COLO668 (cell line): ENCODE measurements around the gene CTTNBP2NL.

ENCODE experiments used
- DNase-seq: peaks from one replicate; lab custom pipeline; 2025; ENCODE audit not compliant: unreplicated experiment; lab: John Stamatoyannopoulos, UW

The CTTNBP2NL gene

GRCh38 chr1:112395821-112396652 is at the start of gene CTTNBP2NL:
CTTNBP2NL (plus strand) TSS chr1:112396214; CDS start chr1:112416166, 19,952 bp downstream.
- peak; percentile 98 for DNase-seq

- no peak for DNase-seq
These were observed 49.1 kb upstream of the CTTNBP2NL start for GRCh38 chr1:112346801-112347350.

- no peak for DNase-seq
These were observed 39.2 kb upstream of the CTTNBP2NL start for GRCh38 chr1:112356765-112357164.

- DNase-seq: no peak
These were observed 38.5 kb upstream of the CTTNBP2NL start for GRCh38 chr1:112357467-112357866.

GRCh38 chr1:112358061-112358770 is 37.8 kb upstream of the CTTNBP2NL start:
- DNase-seq: no peak

GRCh38 chr1:112358798-112359408 is 37.1 kb upstream of the CTTNBP2NL start:
- DNase-seq: peak; percentile 36

GRCh38 chr1:112359961-112360767 is 35.9 kb upstream of the CTTNBP2NL start:
- DNase-seq: no peak

GRCh38 chr1:112363636-112364035 is 32.4 kb upstream of the CTTNBP2NL start:
- no peak for DNase-seq

- DNase-seq: no peak
These were observed 27.8 kb upstream of the CTTNBP2NL start for GRCh38 chr1:112368198-112368597.

GRCh38 chr1:112369392-112370285 is 26.4 kb upstream of the CTTNBP2NL start:
- DNase-seq: peak; percentile 88

GRCh38 chr1:112370996-112371395 is 25.0 kb upstream of the CTTNBP2NL start:
- DNase-seq: no peak

- DNase-seq: no peak
These were observed 24.2 kb upstream of the CTTNBP2NL start for GRCh38 chr1:112371775-112372174.

- no peak for DNase-seq
These were observed 22.2 kb upstream of the CTTNBP2NL start for GRCh38 chr1:112373806-112374205.

GRCh38 chr1:112375701-112376100 is 20.3 kb upstream of the CTTNBP2NL start:
- no peak for DNase-seq

GRCh38 chr1:112380356-112380755 is 15.7 kb upstream of the CTTNBP2NL start:
- no peak for DNase-seq

- no peak for DNase-seq
These were observed 14.5 kb upstream of the CTTNBP2NL start for GRCh38 chr1:112381324-112382076.

GRCh38 chr1:112383759-112384370 is 12.1 kb upstream of the CTTNBP2NL start:
- DNase-seq: no peak

- no peak for DNase-seq
These were observed 9.8 kb upstream of the CTTNBP2NL start for GRCh38 chr1:112386024-112386723.
